Stimulated activated CD8-positive, alpha-beta memory T cell treated with anti-CD3 and anti-CD28 coated beads, Interleukin-15, amount 100 ng/mL, for 1 hour (primary cell): Measurements from ENCODE around the gene CLDN10.

Experiments used
- DNase-seq: peaks from one replicate; pipeline ENCODE4 v3.0.0-alpha.2; 2020; ENCODE audit warnings: low read depth

The CLDN10 gene

DNA sequence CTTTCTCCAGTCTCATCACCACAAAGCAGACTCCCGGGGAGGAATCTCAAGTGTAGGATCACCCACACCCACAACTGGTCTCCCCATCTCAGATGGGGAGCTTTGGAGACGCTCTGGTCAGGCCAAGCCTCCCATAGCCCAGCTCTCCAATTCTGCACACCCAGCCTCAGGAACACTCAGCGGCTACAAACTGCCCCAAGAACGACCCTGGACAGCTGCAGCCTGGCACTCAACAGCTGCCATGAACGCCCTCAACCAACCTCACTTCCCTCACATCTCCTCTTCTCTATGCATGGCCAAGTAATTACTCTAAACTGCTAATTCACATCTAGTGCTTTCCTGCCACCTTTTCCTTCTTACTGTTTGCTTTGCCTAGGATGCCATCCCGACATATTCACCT is 49.4 kb downstream of the CLDN10 start:
- no peak for DNase-seq

DNA sequence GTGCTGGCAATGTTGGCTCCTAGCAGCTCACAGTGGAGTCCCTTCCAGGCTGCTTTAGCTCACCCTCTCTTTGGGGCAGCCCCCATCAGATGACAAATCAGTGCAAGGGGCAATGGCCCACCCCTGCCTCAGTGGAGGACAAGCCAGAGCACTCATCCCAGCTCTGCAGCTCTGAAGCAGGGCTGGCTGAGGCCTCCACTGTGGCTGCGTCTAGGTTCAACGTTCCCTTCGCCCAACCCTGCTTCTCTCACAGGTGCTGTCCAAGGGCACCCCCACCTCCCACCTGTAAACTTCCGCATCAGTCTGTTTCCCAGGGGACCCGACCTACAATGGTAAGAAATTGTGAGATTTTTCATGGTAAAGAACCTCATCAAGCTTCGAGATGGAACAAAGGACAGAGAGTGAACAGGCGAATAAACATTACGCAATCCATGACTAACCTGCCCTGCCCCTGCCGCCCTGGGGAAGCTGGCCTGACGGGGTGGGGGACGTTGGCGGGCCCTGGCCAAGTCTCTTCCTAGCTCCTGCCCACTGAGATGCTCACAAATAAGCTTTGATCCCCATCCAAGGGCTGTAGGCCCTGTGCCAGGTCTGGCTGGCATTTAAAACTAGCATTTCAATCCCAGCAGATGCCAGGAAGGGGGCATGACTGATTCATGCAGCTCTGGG is 51.5 kb downstream of the CLDN10 start:
- no peak for DNase-seq

GRCh38 chr13:95604556-95604915 is 52.0 kb downstream of the CLDN10 start:
- DNase-seq: no peak

- no peak for DNase-seq
These were observed 53.1 kb downstream of the CLDN10 start for GRCh38 chr13:95605448-95606125.

DNA sequence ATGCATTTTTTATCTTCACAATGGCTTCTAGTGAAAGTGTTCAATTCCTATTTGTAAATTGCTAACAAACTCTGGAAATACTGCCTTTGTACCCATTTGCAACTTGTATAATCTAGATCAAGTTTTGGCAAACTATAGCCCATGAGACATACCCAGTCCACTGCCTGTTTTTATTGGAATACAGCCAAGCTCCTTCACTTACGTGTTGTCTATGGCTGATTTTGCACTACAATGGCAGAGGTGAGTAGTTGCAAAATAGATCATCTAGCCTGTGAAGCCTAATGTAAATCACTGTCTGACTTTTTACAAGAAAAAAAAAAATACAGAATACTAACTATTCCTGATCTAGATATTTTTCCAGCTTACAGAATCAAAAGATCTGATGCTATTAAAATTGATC is 54.8 kb downstream of the CLDN10 start:
- DNase-seq: no peak

- DNase-seq: no peak
These were observed 56.3 kb downstream of the CLDN10 start for GRCh38 chr13:95608640-95609323.

DNA sequence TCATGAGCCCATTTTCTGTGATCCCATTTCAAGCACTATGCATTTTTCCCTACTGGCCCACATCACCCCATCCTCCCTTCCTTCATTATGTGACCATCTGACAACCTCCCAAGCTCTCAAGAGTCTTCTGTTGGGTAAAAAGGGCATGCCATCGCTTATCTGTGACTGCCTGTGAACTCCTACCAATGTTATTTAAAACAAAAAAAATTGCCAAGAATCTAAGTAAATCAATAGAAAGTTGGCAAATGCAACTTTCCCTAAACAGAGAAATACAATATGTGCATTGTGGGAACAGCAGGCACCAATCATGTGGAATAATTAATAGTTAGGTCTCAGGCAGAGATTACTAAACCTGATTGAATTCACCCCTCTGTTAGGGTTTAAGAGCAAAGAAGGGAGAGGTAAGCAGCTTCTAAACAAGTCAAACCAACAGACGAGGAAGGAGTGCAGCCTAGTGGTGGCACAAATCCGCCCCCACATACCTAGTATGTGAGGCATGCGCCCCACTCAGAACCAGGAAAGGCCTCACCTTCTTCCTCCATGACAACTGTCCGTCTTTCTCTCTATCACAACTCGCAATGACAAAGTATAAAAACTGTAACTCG is 62.2 kb downstream of the CLDN10 start:
- no peak for DNase-seq

GRCh38 chr13:95615539-95615938 is 63.0 kb downstream of the CLDN10 start:
- no peak for DNase-seq

GRCh38 chr13:95620030-95620824 is 67.7 kb downstream of the CLDN10 start:
- no peak for DNase-seq

GRCh38 chr13:95620825-95621498 is 68.4 kb downstream of the CLDN10 start:
- no peak for DNase-seq

DNA sequence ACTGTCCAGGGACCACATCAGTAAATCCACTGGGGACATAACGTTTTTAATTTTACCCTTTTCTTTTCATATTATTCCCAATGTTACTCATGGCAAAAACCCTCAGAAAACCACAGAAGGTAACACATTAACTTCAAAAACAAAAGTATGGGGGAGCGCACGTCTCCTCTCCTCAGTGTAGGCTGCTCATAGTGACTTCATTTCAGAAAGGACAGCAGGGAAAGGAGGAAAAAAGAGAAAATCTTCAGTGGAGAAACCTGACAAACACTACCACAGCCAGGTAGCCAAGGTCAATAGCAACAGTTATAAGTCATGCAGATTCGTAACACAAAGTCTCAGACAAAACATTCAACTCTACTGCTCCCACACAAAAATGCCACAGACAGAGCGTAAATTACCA is 70.6 kb downstream of the CLDN10 start:
- DNase-seq: no peak

DNA sequence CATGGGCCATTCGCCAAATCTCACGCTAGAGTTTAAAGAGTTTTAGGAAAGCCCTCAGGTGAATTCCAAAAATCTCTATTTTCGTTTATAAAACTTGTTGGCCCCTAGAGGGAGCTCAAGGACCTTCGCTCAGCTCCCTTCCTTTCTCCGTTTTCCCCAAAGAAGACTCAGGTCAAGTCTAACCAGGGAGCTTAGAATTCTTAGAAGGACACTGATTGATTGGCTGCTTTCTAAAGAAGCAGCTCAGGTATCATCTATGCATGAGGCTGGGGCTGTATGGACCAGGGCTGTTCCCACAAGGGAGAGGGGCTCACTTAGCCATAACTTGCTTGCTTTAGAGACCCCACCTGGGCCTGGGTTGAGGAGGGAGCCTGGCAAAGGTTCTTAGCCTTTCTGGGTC is 71.5 kb downstream of the CLDN10 start:
- DNase-seq: no peak

DNA sequence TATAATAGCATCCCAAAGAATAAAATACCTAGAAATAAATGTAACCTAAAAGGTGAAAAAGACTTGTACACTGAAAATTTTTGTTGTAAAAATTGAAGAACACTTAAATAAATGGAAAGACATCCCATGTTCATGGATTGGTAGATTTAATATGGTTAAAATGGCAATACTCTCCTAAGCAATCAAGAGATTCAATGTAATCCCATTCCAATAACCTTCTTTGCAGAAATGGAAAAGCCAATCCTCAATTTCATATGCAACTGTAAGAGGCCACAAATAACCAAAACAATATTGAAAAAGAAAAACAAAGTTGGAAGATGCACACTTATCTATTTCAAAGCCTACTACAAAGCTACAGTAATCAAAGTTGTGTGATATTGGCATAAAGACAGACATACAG is 74.2 kb downstream of the CLDN10 start:
- no peak for DNase-seq

- DNase-seq: no peak
These were observed 75.1 kb downstream of the CLDN10 start for GRCh38 chr13:95627590-95627989.

DNA sequence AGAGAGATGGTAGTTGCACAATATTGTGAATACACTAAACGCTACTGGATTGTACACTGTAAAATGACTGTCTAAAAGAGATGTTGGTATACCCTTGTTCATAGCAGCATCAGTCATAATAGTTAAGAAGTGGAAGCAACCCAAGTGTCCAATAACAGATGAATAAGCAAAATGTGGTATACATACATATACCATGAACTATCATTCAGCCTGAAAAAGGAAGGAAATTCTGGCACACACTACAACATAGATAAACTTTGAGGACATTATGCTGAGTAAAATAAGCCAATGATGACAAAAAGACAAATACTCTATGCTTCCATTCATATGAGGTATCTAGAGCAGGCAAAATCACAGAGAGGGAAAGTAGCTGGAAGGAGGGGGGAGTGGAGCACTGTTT is 76.0 kb downstream of the CLDN10 start:
- no peak for DNase-seq

DNA sequence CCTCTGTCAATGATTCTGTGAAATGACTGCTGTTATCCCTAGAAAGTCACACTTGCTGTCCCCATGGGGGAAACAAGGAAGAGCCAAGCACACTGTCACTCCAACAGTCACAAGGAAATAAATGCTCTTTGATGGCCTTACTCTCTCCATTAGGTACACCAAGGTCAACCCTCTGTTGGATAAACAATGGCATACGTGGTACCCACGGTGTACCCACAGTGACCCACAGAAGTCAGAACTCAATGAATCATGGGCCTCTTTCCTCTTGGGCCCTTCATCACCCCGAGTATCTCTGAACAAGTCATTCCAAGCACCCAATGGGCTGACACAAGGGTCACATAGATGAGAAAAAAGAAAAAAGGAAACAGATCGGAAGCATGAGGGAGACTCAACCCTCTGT is 76.6 kb downstream of the CLDN10 start:
- DNase-seq: no peak
